ENCODE measurements around the gene ID3. TPM values are rescaled to one million over a fixed set of nuclear protein-coding genes. Genes with fewer than 3 reads are reported as not detected.
A peak's percentile ranks its signal among the peaks of the same experiment; 100 is the strongest.

ID3 gene
- total and polyA plus RNA-seq, 2 experiments from 2014 or later, result 376 to 680 TPM

DNA sequence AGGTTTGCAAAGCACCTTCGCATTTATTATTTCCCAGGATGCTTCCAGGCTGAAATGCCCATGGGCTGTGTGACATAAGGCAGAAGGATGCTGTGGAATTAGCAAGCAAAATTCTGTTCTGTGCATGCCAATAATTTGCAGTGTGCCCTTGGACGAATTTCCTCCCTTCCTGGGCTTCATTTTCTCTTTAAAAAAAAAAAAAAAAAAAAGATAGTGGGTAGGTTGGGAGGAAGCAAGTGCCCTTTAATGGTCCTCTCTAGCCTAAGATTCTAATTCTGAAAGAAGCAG, 2.5 kb upstream of the ID3 start:
- DNase-seq, result peak; percentile 81
- H3K27me3 ChIP-seq (replicated peaks; ENCODE audit: insufficient read depth), result no peaks in the 10 kb centered on the region
- peak overlapping the region; percentile 61 for H3K4me3 ChIP-seq
- no peaks in the 10 kb centered on the region for H4K20me1 ChIP-seq (ENCODE audit: insufficient read depth)
- peaks cover 72% of the 10 kb centered on the region for H3F3A ChIP-seq (ENCODE audit: insufficient read depth)
- H3K4me2 ChIP-seq (ENCODE audit: unreplicated experiment), result peak overlapping the region; percentile 91
- in situ Hi-C loops (cut with MboI), result no loop called here
- H3K36me3 ChIP-seq (ENCODE audit: low read depth), result peaks cover 7% of the 10 kb centered on the region
- H2AFZ ChIP-seq, result no peak overlapping the region
- peaks cover 42% of the 10 kb centered on the region for H3K79me2 ChIP-seq (ENCODE audit: insufficient read depth)
- peak overlapping the region; percentile 100 for H3K9ac ChIP-seq
- peak overlapping the region; percentile 100 for H3K27ac ChIP-seq
- TF ChIP-seq EZH2 (IDR thresholded peaks at IDR 0.05; ENCODE audit: insufficient read depth, poor library complexity, severe bottlenecking), result no peak
- no peak for TF ChIP-seq EZH2phosphoT487 (IDR thresholded peaks at IDR 0.05; ENCODE audit: insufficient read depth, low read depth)
- peaks cover 61% of the 10 kb centered on the region for H3K4me1 ChIP-seq (ENCODE audit: insufficient read depth)
- no peaks in the 10 kb centered on the region for H3K9me2 ChIP-seq (ENCODE audit: insufficient read depth)
- 4 to 5% methylated on average over 1 to 2 of the region's 2 CpGs for WGBS, 2 experiments (ENCODE audit: low coverage in 1 of 2, low lambda C conversion rate in 2 of 2, missing lambda C conversion rate in 2 of 2)
- H3K9me3 ChIP-seq (ENCODE audit: low read depth), result no peaks in the 10 kb centered on the region

DNA sequence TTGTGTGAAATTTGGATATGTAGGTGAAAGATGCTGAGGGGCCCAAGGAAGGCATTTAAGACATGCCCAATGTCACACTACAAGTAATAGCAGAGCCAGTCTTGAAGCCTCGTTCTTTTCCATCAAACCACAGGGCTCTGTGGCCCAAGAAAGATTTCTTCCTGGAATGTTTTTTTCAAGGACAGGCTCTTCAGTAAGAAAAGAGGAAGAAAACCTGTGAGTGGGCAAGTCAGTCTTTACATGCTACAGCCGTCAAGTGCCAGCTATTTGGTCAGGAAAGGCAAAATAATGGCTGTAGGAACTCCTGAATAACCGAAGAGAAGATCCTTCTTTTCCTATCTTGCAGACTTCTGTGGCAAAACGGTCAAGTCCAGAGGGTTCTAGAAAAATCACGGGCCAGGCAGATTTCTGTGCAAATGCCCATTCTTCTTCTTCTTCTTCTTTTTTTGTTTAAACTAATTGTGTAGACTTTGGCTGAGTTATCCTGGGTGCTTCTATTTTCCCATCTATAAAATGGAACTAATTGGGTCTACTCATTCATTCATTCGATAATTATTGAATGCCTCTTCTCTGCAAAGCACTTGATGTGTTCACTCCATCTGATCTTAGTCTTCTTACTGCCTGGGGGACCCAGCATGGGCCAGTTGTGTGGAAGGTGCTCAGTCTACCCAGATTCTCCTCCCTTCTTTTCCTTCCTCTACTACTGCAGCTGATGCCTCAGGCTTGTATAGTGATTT, 1.9 kb upstream of the ID3 start:
- peak overlapping the region; percentile 15; the same call in 1 of the 2 replicates for H2AFZ ChIP-seq
- DNase-seq, result no peak

DNA sequence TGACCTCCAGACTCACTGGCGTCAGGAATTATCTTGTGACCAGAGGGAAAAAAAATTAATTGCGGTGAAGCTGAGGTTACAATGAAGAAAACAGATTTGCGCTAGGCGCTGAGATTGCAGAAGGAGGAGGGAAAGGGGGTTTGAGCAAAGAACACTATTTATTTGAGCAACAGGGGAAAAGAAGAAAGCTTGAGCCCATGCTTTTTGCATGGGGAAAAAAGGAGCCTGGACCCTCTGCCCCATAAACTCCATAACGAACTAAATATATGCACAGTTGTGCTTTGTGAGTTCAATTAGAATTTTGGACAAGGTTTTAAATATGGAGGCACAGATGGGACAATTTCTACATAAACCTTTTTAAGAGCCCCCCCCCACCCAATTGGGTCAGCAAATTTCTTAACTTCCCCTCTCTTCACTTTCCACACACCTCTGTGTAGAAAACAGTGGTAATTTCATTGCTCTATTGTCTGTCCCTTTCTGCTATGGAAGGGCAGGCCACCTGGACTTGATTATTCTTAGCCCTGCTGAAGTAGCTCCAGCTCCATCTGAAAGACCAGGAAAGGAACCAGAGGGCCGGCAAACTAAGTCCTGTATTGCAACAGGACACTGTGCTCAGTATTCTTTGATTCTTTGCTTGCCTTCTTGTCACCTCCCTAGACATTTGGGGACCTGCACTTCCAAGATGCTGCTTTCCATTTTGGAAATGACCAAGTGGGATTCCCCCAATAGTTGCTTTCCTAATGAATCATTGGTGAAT, 862 bp upstream of the ID3 start:
- peak overlapping the region; percentile 98 for H3K4me3 ChIP-seq
- 0 to 2% methylated on average over 6 of the region's 6 CpGs for WGBS, 2 experiments (ENCODE audit: low coverage in 1 of 2, low lambda C conversion rate in 2 of 2, missing lambda C conversion rate in 2 of 2)
- in situ Hi-C loops (cut with MboI), result no loop called here
- H4K20me1 ChIP-seq (ENCODE audit: insufficient read depth), result no peaks in the 10 kb centered on the region
- peak overlapping the region; percentile 100 for H3K27ac ChIP-seq
- peak overlapping the region; percentile 91 for H3K4me2 ChIP-seq (ENCODE audit: unreplicated experiment)
- H3F3A ChIP-seq (ENCODE audit: insufficient read depth), result peaks cover 79% of the 10 kb centered on the region
- H3K9me3 ChIP-seq (ENCODE audit: low read depth), result no peaks in the 10 kb centered on the region
- peaks cover 7% of the 10 kb centered on the region for H3K36me3 ChIP-seq (ENCODE audit: low read depth)
- peaks cover 42% of the 10 kb centered on the region for H3K79me2 ChIP-seq (ENCODE audit: insufficient read depth)
- no peaks in the 10 kb centered on the region for H3K27me3 ChIP-seq (replicated peaks; ENCODE audit: insufficient read depth)
- TF ChIP-seq EZH2 (IDR thresholded peaks at IDR 0.05; ENCODE audit: insufficient read depth, poor library complexity, severe bottlenecking) (no peak), EZH2phosphoT487 (IDR thresholded peaks at IDR 0.05; ENCODE audit: insufficient read depth, low read depth) (no peak)
- peak overlapping the region; percentile 100 for H3K9ac ChIP-seq
- DNase-seq, result peak; percentile 78
- no peaks in the 10 kb centered on the region for H3K9me2 ChIP-seq (ENCODE audit: insufficient read depth)
- H3K4me1 ChIP-seq (ENCODE audit: insufficient read depth), result peaks cover 76% of the 10 kb centered on the region
- peak overlapping the region; percentile 15; the same call in 1 of the 2 replicates for H2AFZ ChIP-seq

More for the DNA sequence above, 1.9 kb upstream of the ID3 start:
- in situ Hi-C loops (cut with MboI), result no loop called here
- 57 to 59% methylated on average over 6 of the region's 6 CpGs for WGBS, 2 experiments (ENCODE audit: low coverage in 1 of 2, low lambda C conversion rate in 2 of 2, missing lambda C conversion rate in 2 of 2)
- TF ChIP-seq EZH2phosphoT487 (IDR thresholded peaks at IDR 0.05; ENCODE audit: insufficient read depth, low read depth), result no peak
- no peak for TF ChIP-seq EZH2 (IDR thresholded peaks at IDR 0.05; ENCODE audit: insufficient read depth, poor library complexity, severe bottlenecking)
- H3K79me2 ChIP-seq (ENCODE audit: insufficient read depth), result peaks cover 42% of the 10 kb centered on the region
- peaks cover 77% of the 10 kb centered on the region for H3F3A ChIP-seq (ENCODE audit: insufficient read depth)
- H3K4me2 ChIP-seq (ENCODE audit: unreplicated experiment), result peak overlapping the region; percentile 91
- no peaks in the 10 kb centered on the region for H3K9me2 ChIP-seq (ENCODE audit: insufficient read depth)
- H3K27ac ChIP-seq, result peak overlapping the region; percentile 100
- H3K27me3 ChIP-seq (replicated peaks; ENCODE audit: insufficient read depth), result no peaks in the 10 kb centered on the region
- no peaks in the 10 kb centered on the region for H3K9me3 ChIP-seq (ENCODE audit: low read depth)
- peak overlapping the region; percentile 100 for H3K9ac ChIP-seq
- peak overlapping the region; percentile 98 for H3K4me3 ChIP-seq
- H3K36me3 ChIP-seq (ENCODE audit: low read depth), result peaks cover 7% of the 10 kb centered on the region
- H4K20me1 ChIP-seq (ENCODE audit: insufficient read depth), result no peaks in the 10 kb centered on the region
- H3K4me1 ChIP-seq (ENCODE audit: insufficient read depth), result peaks cover 65% of the 10 kb centered on the region

DNA sequence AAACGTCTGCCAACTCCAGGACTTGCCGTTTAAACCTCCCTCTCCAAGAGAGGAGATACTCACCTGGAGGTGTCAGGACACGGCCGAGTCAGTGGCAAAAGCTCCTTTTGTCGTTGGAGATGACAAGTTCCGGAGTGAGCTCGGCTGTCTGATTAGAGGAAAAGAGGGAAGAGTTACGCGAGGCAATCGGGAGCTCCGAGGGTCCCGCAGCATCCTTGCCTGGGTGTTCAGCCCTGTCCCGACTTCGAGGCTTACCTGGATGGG, 497 bp downstream of the ID3 start:
- in situ Hi-C loops (cut with MboI), result no loop called here

More for the DNA sequence above, 497 bp downstream of the ID3 start:
- Histone ChIP-seq H4K20me1 (ENCODE audit: insufficient read depth) (no peaks in the 10 kb centered on the region), H3K27me3 (replicated peaks; ENCODE audit: insufficient read depth) (no peaks in the 10 kb centered on the region), H2AFZ (no peak overlapping the region), H3K9me3 (ENCODE audit: low read depth) (no peaks in the 10 kb centered on the region), H3K4me3 (peak overlapping the region; percentile 98), H3K27ac (peak overlapping the region; percentile 100), H3K9ac (peak overlapping the region; percentile 100), H3K36me3 (ENCODE audit: low read depth) (peaks cover 7% of the 10 kb centered on the region), H3K79me2 (ENCODE audit: insufficient read depth) (peaks cover 38% of the 10 kb centered on the region), H3F3A (ENCODE audit: insufficient read depth) (peaks cover 76% of the 10 kb centered on the region), H3K9me2 (ENCODE audit: insufficient read depth) (no peaks in the 10 kb centered on the region), H3K4me2 (ENCODE audit: unreplicated experiment) (peak overlapping the region; percentile 82), H3K4me1 (ENCODE audit: insufficient read depth) (peaks cover 67% of the 10 kb centered on the region)
- 0 to 1% methylated on average over 12 to 14 of the region's 14 CpGs for whole genome bisulfite sequencing, 2 experiments (ENCODE audit: low coverage in 1 of 2, low lambda C conversion rate in 2 of 2, missing lambda C conversion rate in 2 of 2)
- TF ChIP-seq EZH2phosphoT487 (IDR thresholded peaks at IDR 0.05; ENCODE audit: insufficient read depth, low read depth) (peak; percentile 53; the same call in 1 of the 2 replicates), EZH2 (IDR thresholded peaks at IDR 0.05; ENCODE audit: insufficient read depth, poor library complexity, severe bottlenecking) (no peak)
- DNase-seq, result peak; percentile 38
